Measurements from ENCODE around the gene AK5. TPM values are rescaled to one million over a fixed set of nuclear protein-coding genes. Genes with fewer than 3 reads are reported as not detected.

The AK5 gene
- total and polyA plus RNA-seq, 2 of the 4 experiments (the other 2 are of a cell fraction), result 22.5 to 25.8 TPM

GRCh38 chr1:77282187-77282865, 507 bp downstream of the AK5 start:
- ChIA-PET POLR2A (ENCODE audit: unreplicated experiment) (interaction anchor here (0.6 to 0.7 kb wide), 2 partner anchors 156 to 250 kb away, joined by 3 to 9 read pairs; no protein-coding TSS in a partner anchor), CTCF (no interaction called here)
- peak overlapping the region; percentile 48; the same call in 1 of the 3 replicates for H2BK15ac ChIP-seq (ENCODE audit: low read depth, low read length)
- 0% methylated on average over 18 of the region's 47 CpGs; no CpG with 5 or more reads in 1 of the 2 experiments for WGBS, 2 experiments (ENCODE audit: extremely low coverage in 2 of 2, insufficient read length in 1 of 2)
- H3K23ac ChIP-seq (ENCODE audit: low read depth, low read length), result peak overlapping the region; percentile 91
- H4K91ac ChIP-seq (ENCODE audit: insufficient read depth, low read depth, low read length), result peak overlapping the region; percentile 68
- no peaks in the 10 kb centered on the region for H3K27me3 ChIP-seq (ENCODE audit: control insufficient read depth, insufficient read depth, low read length)
- H2AFZ ChIP-seq (replicated peaks; ENCODE audit: low read length, poor library complexity), result peak overlapping the region; percentile 97
- peak overlapping the region; percentile 90 for H2BK120ac ChIP-seq (ENCODE audit: low read depth, low read length)
- peak overlapping the region; percentile 64; the same call in 1 of the 2 replicates for H2AK5ac ChIP-seq (ENCODE audit: low read depth, low read length)
- H3K9me1 ChIP-seq (ENCODE audit: insufficient read depth, low read length), result no peaks in the 10 kb centered on the region
- peak overlapping the region; percentile 2; the same call in 1 of the 2 replicates for H2BK20ac ChIP-seq (ENCODE audit: low read depth, low read length)
- peak overlapping the region; percentile 93 for H3K14ac ChIP-seq (replicated peaks; ENCODE audit: low read depth, low read length)
- peak overlapping the region; percentile 45 for H3K18ac ChIP-seq (ENCODE audit: low read depth, low read length)
- ATAC-seq (ENCODE audit: low read depth), result peak; percentile 76
- peak overlapping the region; percentile 71 for H2BK5ac ChIP-seq (ENCODE audit: low read depth, low read length, poor library complexity, severe bottlenecking)
- peak overlapping the region; percentile 71 for H3K56ac ChIP-seq (ENCODE audit: extremely low read depth, insufficient read depth, low read length)
- H3K4me1 ChIP-seq (ENCODE audit: control insufficient read depth, insufficient read depth, low read length), result 0 out of 2 replicates have a peak, but pooled peaks cover 2% of the 10 kb centered on the region
- intact Hi-C loops (cut with micrococcal nuclease), result loop anchor here (1.0 to 5.0 kb wide), 5 partner anchors 64 to 400 kb away; partner anchors contain the start of genes PIGK and ZZZ3
- H4K8ac ChIP-seq (ENCODE audit: low read depth in 2 of 2, low read length in 2 of 2), result peak overlapping the region; percentile 52 to 92
- dilution Hi-C loops (cut with HindIII; ENCODE audit: low sequenced_read_pairs, unreplicated experiment), result no loop called here
- H3K79me1 ChIP-seq (ENCODE audit: low read depth in 1 of 2, low read length in 2 of 2), result peaks cover 18 to 47% of the 10 kb centered on the region in 2 experiments
- peak overlapping the region; percentile 85 for H3K4ac ChIP-seq (ENCODE audit: low read depth, low read length)
- in situ Hi-C loops (cut with MboI; ENCODE audit: low sequenced_read_pairs), result no loop called here
- no peaks in the 10 kb centered on the region for H3K9me3 ChIP-seq (ENCODE audit: control insufficient read depth, insufficient read depth, low read length)
- peak overlapping the region; percentile 89 for H3K4me2 ChIP-seq (ENCODE audit: low read depth, low read length)
- H4K20me1 ChIP-seq (ENCODE audit: insufficient read depth, low read length), result no peaks in the 10 kb centered on the region
- peak overlapping the region; percentile 91 for H3K4me3 ChIP-seq (ENCODE audit: insufficient read depth, low read depth, low read length)
- peak overlapping the region; percentile 26; the same call in 1 of the 2 replicates for H4K5ac ChIP-seq (ENCODE audit: low read depth, low read length)
- no TSS peak for BruUV-seq (replicated peaks)
- H3K9ac ChIP-seq (ENCODE audit: low read depth, low read length), result peak overlapping the region; percentile 67
- peak; percentile 35 for DNase-seq
- peak overlapping the region; percentile 56 for H3K27ac ChIP-seq (ENCODE audit: insufficient read depth, low read length)
- TF ChIP-seq MAFK (IDR thresholded peaks at IDR 0.05; ENCODE audit: low read depth, low read length) (no peak), SMC3 (IDR thresholded peaks at IDR 0.05; ENCODE audit: low read depth, low read length) (no peak), CEBPB (IDR thresholded peaks at IDR 0.05; ENCODE audit: low read depth, low read length) (no peak), MAZ (IDR thresholded peaks at IDR 0.05; ENCODE audit: borderline replicate concordance, low read depth, low read length) (no peak), RAD21 (IDR thresholded peaks at IDR 0.05; ENCODE audit: low read length) (no peak), BHLHE40 (IDR thresholded peaks at IDR 0.05; ENCODE audit: low read depth, low read length) (no peak), RCOR1 (IDR thresholded peaks at IDR 0.05; ENCODE audit: insufficient replicate concordance, low read length) (no peak), NFE2L2 (IDR thresholded peaks at IDR 0.05; ENCODE audit: low read depth, low read length) (no peak), POLR2A (IDR thresholded peaks at IDR 0.05; ENCODE audit: low read depth, low read length) (no peak), RFX5 (IDR thresholded peaks at IDR 0.05; ENCODE audit: low read depth, low read length) (no peak)
- peak overlapping the region; percentile 96 for H2AK9ac ChIP-seq (replicated peaks; ENCODE audit: low read depth, low read length, poor library complexity)
- H3K36me3 ChIP-seq (ENCODE audit: control insufficient read depth, insufficient read depth, low read length), result no peaks in the 10 kb centered on the region
